HG03103 (cell line): ENCODE results near the gene CASTOR2.
"Not testable (repeated sequence)": the region's sequence is repeated elsewhere in the genome, so short reads cannot be mapped to it uniquely, and the experiment has no call there.

Source experiments
- ATAC-seq: cut with Tn5 transposase; IDR thresholded peaks from one replicate; pipeline ENCODE4 v1.9.1; 2021; ENCODE audit warnings: low read depth; ENCODE audit not compliant: unreplicated experiment

The CASTOR2 gene

GRCh38 chr7:75048435-75049379, 84.2 kb downstream of the CASTOR2 start:
- no peak for ATAC-seq

DNA sequence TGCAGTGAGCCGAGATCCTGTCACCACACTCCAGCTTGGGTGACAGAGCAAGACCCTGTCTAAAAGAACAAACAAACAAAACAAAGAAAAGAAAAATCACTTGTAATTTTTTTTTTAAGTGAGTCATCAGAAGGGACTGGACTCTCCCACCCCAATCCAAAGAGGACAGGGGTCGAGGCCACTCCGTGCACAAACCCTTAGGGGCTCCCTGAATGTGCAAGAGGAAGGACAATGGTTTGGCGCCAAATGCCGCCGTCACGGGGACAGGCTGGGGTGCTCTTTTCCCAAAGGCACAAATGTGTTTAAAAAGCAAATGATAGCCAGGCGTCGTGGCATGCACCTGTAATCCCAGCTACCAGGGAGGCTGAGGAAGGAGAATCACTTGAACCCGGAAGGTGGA, 85.3 kb downstream of the CASTOR2 start:
- no peak for ATAC-seq

DNA sequence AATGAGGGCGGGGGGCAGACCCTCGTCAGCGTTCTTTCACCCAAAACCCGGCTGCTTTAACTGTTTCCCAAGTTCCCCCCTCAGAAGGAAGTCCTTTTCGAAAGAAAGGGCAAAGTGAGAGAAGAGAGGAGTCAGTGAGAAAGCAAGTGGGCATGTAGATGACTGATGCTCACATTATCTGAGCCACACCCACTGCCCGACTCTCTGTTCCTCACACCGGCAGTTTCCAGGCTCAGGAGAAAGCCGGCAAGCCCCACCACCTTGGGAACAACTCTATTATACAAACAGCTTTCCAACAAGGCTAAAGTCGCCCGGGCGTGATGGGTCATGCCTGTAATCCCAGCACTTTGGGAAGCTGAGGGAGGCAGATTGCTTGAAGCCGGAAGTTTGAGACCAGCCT, 86.0 kb downstream of the CASTOR2 start:
- no peak for ATAC-seq

DNA sequence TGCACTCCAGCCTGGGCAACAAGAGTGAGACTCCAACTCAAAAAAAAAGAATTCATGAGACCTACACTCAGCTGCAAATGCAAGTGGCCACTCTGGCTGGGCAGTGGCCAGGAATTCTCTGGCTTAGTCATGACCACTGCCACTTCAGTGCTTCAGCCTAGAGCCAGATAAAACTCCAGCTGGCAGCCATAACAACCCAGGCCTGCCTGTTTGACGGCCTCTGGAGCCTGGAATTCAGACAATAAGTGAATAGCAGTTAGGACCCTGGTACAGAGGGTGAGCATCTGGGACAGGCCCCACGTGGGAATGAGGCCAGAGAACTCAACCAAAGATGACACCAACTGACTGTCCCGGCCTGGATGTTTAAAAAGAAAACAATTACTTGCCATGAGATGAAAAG, 90.2 kb downstream of the CASTOR2 start:
- ATAC-seq, result no peak

DNA sequence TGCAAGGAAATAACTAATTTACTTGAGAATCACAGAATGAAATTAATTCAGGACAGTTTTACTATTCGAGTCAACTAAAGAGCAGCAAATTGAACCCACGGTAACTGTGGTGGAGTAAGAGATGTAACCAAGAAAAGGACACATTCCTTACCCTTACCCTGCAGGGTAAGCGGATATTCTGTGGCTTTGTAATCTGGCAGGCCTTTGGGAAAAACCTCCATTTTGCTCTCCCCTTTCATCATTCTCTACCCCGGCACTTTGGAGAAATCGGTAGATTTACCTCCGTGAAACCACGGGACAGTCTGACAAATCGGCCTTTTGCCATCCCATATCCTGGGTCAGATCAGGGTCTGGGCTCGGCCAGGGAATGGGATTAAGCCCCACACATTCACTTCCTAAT, 90.7 kb downstream of the CASTOR2 start:
- no peak for ATAC-seq

DNA sequence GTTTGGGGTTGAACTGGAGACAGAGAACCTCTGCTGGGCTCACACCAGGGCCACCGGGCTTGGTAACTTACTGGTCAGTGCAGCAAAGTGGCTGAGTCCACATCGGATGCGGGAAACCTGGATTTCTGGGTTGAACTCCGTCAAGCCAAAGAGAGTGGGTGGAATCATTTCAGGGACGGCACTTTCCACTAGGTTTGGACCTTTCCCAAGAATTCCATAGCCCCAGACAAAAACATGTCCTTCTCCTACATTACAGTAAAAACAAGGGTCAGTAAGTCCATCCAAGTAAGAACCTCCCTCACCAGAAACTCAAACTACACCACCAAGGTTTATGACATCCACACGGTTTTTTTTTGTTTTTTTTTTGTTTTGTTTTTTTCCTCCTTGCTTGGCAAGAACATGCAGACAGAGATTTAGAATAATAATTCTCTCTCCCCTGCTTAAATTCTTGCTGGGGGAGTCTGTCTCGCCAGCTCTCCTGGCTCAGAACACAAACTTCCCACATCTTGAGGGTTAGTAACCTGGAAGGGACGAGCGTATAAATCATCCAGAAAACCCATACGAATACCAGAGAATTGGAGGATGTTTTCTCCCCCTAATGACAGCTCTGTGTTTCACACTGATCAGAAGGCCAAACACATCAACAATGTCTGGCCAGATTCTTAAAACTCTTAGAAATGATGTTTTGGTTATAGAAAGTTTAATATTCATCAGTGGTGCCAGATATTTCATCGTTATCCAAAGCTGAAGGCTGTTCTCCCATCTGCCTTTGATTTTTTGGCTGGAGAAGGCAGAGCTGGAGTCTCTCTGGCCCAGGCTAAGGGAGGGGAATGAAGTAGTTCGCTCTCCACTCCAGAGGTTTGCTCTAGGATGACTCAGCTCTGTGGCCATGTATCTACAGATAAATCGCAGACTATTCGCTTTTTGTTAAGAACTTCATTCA, 91.6 kb downstream of the CASTOR2 start:
- ATAC-seq, result no peak

DNA sequence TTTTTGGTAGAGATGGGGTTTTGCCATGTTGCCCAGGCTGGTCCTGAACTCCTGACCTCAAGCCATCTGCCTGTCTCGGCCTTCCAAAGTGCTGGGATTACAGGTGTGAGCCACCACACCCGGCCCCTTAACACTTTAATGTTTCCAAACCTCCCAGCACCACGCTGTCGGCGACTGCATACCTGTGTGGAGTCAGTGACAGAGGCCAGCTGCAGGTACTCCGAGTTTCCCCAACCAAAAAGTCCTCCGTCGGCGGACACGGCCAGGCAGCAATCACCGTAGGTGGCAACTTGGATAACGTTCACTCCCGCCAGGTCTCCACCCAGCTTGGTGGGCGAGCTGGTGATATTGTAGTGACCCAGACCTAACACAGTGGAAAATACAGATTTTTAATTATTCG, 93.9 kb downstream of the CASTOR2 start:
- ATAC-seq, result no peak

- ATAC-seq, result no peak
Observed at GRCh38 chr7:75064291-75064690, 99.8 kb downstream of the CASTOR2 start.

GRCh38 chr7:75064801-75065200, 100.3 kb downstream of the CASTOR2 start:
- ATAC-seq, result no peak

GRCh38 chr7:75066521-75066920, 102.0 kb downstream of the CASTOR2 start:
- ATAC-seq, result no peak

- no peak for ATAC-seq
Observed at GRCh38 chr7:75072981-75073283, 108.4 kb downstream of the CASTOR2 start.

GRCh38 chr7:75074262-75074641, 109.7 kb downstream of the CASTOR2 start:
- not testable (repeated sequence) for ATAC-seq
